ENCODE data around the gene TEX10.
"Not testable (repeated sequence)": the region's sequence is repeated elsewhere in the genome, so short reads cannot be mapped to it uniquely, and the experiment has no call there.

The TEX10 gene

DNA sequence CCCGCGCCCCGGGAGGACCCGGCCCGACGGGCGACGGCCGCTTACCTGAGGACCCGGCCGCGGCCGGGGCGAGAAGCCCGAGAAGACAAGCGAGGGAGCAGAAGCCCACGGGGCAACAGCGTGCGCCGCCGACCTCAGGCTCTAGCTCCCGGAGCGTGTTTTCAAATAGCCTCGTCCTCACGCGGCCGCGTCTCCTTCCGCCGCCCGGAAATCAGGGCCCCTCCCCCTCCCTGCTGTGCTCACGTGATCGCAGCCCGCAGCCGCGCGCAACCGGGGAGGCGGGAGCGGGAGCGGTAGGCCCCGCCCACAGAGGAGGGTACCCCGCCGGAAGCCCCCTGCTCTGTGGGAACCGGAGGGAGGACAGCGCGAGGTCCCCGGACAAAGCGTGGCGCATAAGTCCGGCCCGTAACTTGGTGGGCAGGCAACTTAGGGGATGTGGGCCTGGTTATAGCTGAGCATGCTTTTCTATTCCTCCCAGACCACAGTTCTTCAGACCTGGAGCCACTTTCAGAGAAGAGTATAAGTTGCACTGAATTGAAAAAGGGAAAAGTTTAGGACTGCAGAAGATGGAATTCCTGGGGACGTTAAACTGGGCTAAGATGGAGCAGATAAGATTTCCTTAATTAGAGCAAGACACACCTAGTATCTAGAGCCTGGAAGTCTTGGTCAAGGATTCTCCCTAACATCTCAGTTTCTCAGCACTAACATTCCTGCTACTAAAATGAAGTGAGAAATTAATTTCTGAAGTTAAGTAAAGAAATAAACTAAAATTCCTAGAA lies at the start of gene TEX10:
TSS of gene TEX10 (minus strand) at position 216 of the 779 bp plus-strand sequence. CDS start 3,579 bp downstream, outside the sequence.
- peak; percentile 57 for DNase-seq (ENCODE audit: low read depth, low spot score)

DNA sequence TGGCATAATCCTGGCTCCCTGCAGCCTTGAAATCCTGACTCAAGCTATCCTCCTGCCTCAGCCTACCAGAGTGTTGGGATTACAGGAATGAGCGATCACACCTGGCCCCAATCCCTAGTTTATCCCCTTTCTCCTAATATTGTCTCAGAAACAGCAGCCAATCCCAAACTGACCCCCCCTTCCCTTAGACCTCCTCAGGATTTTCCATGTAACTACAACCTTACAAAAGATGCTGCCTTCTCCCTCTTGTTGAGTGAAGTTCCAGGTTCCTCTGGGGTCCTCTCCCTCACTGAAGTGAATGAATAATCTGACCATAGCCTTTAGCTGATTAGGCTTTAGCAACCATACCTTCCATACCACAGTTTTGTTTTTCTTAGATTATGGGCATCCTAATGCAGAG lies 48.3 kb upstream of the TEX10 start:
- no peak for DNase-seq (ENCODE audit: low read depth, low spot score)

DNA sequence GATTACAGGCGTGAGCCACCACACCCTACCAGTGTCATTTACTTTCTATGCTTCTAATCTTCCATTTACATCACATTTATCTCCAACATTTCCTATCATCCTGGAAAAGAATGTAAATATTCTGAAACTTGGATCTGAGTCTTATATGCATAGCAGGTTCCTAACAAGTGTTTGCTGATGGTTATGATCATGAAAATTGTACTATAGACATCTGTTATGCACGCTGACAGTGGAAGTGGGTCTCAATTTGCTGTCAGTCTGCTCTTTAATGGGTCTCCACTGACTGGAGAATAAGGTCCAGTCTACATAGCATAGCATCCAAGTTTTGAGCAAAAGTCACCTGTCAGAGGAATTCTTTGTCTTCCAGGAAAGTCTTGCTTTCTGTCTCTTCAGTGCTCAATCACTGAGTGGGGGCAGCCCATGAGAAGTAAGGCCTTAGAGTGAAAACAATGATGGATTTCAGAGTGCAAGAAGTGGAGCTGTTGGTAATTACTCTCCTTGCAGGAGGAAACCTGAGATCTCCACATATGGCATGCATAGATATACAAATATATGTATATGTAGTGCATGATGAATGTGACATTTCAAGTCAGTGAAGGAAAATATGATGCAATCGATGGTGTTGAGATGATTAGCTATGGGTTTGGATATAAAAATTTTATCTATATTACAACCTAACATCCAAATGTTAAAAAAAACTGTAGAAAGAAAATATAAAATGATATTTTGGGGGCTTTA lies 45.0 kb upstream of the TEX10 start:
- no peak for DNase-seq (ENCODE audit: low read depth, low spot score)

DNA sequence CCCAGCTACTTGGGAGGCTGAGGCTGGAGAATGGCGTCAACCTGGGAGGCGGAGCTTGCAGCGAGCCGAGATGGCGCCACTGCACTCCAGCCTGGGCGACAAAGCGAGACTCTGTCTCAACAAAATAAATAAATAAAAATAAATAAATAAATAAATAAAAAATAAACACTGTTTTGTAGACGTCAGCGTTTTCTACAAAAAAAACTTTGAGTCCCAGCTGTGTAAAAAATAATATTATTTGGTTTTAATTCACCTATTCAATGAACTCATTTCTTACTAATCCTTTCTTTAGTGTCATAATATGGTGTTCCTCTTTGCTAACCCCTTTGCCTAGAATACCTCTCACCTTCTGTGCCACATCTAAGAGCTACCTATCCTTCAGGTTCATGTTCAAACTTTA lies 44.0 kb upstream of the TEX10 start:
- DNase-seq (ENCODE audit: low read depth, low spot score) = no peak

DNA sequence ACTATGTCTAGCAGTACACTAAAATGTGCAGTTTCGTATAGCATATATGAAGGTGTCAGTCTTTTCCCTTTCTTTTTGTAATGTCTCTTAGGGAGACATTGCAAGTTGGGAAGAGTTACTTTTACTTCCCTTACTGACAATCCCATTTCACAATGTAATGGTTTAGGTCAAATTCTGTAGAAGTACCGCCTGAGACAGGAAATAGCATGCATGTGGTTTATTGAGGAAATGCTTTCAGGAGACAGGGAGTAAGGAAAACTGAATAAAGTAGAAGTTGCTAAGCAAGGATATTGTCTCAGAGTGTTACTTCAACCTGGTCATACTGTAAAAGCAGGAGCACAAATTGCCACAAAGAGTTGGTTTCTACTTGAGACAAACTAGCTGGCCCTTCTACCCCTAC lies 42.1 kb upstream of the TEX10 start:
- DNase-seq (ENCODE audit: low read depth, low spot score) = no peak

DNA sequence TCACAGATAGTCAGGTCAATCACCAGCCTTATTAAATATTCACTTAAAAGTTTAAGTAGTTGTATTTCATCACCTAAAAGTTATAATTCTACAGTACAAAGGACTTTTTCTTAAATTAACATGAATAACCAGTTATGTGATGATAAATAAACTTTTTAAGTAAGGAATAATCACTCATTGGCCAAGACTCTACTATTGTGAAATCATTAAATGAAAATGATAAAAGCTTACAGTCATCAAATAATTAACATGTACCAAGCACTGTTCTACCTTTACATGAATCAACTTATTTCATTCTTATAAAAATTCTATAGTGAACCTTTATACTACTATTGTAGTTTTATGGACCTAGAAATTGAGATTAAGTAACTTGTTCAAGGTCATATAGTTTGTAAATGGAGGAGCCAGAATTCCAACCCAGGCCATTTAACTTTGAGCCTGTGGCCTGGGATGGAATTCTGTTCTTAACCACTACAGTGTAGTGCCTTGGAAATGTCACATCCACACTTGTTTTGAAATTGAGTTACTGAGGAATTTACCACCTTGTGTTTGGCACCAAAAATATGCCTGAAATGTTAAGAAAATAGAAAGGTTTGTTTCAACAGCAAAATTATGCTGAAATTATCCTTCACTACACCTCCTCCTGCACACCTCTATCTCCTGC lies 41.4 kb upstream of the TEX10 start:
- DNase-seq (ENCODE audit: low read depth, low spot score) = no peak

DNA sequence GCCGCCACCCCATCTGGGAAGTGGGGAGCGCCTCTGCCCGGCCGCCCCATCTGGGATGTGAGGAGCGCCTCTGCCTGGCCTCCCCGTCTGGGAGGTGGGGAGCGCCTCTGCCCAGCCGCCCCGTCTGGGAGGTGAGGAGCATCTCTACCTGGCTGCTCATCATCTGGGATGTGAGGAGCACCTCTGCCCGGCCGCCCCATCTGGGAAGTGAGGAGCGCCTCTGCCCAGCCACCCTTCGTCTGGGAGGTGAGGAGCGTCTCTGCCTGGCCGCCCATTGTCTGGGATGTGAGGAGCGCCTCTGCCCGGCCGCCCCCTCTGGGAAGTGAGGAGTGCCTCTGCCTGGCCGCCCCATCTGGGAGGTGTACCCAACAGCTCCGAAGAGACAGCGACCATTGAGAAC lies 40.2 kb upstream of the TEX10 start:
- DNase-seq (ENCODE audit: low read depth, low spot score) = not testable (repeated sequence)

DNA sequence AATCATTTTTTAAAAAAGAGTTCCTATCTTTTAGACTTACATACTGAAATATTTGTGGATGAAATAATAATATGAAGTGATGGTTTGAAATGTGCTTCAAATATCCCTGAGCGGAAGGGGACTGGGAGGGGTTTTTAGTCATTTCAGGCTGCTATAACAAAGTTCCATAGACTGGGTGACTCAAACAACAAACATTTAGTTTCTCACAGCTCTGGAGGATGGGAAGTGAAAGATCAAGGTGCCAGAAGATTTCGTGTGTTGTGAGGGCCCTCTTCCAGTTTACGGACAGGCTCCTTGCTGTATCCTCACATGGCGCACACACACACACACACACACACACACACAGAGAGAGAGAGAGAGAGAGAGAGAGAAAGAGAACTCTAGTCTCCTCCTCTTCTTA lies 27.1 kb upstream of the TEX10 start:
- no peak for DNase-seq (ENCODE audit: low read depth, low spot score)

DNA sequence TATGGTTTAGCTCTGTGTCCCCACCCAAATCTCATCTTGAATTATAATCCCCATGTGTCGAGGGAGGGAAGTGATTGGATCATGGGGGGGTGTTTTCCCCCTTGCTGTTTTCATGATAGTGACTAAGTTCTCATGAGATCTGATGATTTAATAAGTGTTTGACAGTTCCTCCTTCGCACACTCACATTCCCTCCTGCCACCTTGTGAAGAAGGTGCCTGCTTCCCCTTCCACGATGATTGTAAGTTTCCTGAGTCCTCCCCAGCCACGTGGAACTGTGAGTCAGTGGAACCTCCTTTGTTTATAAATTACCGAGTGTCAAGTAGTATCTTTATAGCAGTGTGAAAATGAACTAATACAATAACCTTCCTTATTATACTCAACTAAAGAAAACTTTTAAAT lies 24.3 kb upstream of the TEX10 start:
- DNase-seq (ENCODE audit: low read depth, low spot score) = no peak

DNA sequence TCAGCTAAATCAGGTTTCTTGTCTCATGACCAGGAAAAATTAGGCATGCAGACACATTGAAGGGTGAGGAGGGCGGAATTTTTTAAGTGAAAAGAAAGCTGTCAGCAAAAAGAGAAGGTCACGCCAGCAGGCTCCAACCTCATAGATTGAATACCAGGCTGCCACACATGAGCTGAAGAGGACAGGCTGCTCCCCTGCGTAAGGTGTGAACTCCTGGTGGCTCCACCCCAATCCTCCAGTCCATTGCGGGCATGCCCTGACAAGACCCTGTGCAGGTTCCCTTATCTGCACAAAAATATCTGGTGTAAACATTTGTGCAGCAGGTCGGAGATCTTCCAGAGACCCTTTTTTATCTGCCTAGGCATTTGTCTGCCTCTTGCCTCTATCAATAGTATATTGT lies 22.9 kb upstream of the TEX10 start:
- DNase-seq (ENCODE audit: low read depth, low spot score) = no peak

DNA sequence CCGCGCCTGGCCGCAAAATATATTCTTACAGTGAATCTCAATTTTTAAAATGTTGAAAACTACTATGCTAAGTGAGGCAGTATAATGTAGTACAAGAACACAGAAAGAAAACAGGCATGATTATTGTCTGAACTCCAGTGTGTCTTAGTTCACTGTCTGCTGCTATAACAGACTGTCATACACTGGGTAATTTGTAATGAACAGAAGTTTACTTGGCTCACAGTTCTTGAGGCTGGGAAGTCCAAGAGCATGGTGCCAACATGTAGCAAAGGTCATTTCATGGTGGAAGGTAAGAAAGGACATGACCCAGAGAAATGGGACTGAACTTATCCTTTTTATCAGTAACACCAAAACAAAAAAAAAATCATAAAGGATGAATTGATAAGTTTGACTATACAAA lies 19.9 kb upstream of the TEX10 start:
- no peak for DNase-seq (ENCODE audit: low read depth, low spot score)

DNA sequence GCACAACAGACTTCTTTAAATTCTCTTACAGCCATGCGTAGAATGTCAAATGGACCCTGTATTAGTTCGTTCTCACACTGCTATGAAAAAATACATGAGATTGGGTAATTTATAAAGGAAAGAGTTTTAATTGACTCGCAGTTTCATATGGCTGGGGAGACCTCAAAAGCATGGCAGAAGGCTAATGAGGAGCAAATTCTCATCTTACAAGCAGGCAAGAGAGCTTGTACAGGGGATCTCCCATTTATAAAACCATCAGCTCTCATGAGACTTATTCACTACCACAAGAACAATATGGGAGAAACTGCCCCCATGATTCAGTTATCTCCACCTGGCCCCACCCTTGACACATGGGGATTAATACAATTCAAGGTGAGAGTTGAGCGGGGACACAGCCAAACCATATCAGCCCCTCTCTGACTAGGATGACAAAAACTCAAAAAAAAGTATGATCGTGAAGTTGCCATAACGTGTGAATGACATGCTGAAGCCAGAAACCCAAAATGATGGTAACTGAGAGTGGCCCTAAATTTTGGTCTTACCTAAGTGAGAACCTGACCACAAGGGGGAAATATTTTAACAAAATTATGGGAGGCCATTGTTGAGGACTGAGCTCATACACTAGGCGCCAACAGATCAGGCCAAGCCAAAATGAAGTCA lies 17.5 kb upstream of the TEX10 start:
- no peak for DNase-seq (ENCODE audit: low read depth, low spot score)

DNA sequence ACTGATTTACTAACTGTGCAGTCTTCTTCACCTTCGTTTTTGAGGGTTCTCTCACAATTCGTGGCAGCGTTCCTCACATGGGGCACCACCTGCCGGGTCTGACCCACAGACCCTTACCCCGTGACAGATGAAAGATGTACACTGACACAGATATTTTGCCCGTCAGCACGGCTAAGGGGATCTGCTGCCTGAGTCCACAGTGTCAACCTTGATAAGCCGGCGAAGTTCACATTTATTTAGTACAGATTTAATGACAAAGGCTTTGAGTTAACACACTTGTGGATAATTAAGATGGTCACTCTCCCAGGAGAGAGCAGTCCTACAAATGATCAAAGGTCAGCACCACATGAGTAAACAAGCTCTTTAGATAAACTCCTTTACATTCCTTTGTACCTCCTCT lies 15.9 kb upstream of the TEX10 start:
- no peak for DNase-seq (ENCODE audit: low read depth, low spot score)

DNA sequence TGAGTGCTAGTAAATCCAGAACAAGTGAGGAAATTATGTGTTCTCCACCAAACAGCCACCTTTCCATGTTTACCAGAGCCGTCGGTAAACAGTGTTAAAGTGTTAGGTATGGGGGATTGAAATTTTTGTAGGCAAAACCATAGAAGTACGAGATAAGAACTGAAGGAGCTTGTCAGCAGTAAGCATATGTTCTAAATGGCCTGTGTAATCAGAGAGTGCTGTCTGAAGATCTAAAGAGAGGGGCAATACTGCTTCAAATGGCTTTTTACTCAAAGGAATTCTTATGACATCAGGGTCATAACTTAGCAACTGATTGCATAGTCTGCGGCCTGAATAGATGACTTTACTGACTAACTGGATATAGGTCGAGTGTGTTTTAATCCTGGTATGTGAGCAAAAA lies 13.4 kb upstream of the TEX10 start:
- no peak for DNase-seq (ENCODE audit: low read depth, low spot score)

DNA sequence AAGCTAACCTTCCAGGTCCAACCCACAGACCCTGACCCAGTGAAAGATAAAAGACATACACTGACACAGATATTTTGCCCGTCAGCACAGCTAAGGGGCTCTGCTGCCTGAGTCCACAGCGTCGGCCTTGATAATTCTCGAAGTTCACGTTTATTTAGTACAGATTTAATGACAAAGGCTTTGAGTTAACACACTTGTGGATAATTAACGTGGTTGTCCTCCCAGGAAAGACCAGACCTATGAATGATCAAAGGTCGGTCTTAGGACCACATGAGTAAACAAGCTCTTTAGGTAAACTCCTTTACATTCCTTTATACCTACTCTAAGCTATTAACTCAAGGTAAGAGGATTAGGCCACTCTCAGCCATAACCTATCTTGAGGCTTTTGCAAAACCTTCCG lies 11.3 kb upstream of the TEX10 start:
- no peak for DNase-seq (ENCODE audit: low read depth, low spot score)

DNA sequence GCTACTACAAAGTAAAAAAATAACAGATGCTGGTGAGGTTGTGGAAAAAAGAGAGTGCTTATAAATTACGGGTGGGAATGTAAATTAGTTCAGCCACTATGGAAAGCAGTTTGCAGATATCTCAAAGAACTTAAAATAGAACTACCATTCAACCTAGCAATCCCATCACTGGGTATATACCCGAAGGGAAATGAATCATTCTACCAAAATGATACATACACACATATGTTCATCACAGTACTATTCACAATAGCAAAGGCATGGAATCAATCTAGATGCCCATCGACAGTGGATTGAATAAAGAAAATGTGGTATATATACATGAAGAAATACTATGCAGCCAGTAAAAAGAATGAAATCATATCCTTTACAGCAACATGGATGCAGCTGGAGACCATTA lies 6.3 kb upstream of the TEX10 start:
- DNase-seq (ENCODE audit: low read depth, low spot score) = no peak

DNA sequence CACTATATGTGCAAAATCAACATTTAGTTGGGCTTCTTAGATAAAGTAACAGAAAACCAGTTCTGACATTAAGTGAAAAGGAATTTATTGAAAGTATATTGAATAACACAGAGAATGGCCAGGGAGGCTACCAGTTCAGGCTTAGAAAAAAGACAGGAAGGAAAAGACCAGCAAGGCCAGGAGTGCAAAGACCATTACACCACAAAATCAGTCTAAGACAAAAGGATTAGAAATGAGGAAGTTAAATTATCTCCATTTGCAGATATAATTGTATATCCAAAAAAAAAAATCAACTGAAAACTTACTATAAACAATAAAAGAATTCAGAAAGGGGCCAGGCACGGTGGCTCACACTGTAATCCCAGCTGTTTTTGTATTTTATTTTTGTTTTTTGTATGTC lies 4.8 kb upstream of the TEX10 start:
- DNase-seq (ENCODE audit: low read depth, low spot score) = no peak

DNA sequence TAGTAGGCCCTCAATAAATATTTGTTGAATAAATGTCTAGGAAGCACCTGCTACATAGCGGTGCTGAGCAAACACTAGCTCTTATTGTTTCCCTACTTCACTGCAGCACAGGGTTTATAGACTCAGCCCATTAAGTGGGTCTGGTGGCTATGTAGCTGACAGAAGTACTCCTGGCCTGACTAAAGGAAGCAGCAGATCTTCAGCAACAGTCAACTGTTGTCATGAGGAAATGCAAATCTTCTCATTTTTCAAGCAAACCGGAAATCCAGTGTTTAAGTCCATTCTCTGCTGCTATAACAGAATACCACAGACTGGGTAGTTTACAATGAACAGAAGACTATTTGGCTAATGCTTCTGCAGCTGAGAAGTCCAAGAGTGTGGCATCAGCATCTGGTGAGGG lies 2.8 kb upstream of the TEX10 start:
- no peak for DNase-seq (ENCODE audit: low read depth, low spot score)

DNA sequence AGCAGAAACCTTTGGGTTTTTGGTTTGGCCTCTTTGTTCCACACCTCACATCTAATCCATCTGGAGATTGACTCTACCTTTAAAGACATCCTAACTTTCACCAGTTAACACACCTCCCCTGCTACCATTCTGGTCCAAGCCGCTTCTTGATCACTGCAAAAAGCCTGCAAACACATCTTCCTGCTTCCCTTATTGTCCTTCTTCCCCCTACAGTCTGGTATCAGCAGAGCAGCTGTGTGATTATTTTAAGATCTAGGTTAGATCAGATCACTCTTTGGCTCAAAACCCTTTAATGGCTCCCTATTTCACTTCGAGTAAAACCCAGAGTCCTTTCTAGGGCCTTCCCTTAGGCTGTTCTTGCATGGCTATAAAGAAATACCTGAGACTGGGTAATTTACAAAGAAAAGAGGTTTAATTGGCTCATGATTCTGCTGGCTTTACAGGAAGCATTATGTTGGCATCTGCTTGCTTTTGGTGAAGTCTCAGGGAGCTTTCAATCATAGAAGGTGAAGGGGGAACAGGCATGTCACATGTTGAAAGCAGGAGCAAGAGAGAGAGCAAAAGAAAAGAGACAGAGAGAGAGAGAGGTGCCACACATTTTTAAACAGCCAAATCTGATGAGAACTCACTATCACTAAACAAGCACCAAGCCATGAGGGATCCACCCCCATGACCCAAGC lies 1.5 kb upstream of the TEX10 start:
- no peak for DNase-seq (ENCODE audit: low read depth, low spot score)

DNA sequence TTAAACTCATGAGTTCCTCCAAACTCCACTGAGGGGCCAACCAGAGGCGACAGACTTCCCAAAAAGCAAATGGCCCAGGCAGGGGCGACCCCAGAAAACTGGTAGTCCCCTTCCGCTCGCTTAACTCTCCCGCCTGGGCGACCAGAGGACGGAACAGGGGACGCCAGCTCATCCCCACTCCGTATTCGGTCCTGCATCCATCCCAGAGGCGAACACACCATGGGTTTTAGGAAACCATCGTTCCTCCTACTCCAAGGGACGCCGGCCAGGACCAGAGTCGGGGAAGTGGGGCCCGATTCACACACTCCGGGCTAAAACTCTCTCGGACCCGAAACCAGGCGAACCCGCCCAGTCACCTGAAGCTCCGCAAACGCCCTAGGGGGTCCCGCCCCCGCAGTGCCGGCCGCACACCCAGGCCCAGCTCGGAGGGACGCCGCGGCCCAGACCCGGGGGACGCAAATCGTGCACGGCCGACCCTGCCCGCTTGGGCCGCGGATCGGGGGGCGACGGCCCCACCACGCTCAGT lies 478 bp downstream of the TEX10 start:
- no peak for DNase-seq (ENCODE audit: low read depth, low spot score)

DNA sequence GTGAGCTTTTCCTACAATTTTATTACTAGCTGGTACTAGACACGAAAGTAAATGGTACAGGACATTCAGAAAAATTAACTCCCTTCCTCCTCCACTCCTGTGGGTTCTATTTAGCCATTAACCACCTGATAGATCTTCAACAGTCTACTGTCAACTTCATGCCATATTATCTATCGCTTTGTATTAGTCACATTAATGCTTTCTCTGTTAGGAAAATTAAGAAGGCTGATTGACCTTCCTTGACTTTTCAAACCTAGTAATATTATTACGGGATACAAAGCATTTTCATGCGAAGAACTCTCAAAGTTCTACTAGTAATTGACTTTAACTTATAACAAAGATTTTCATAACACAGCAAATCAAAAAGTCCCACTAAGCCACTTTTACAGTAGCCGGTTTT lies 1.2 kb downstream of the TEX10 start:
- DNase-seq (ENCODE audit: low read depth, low spot score) = no peak

Measured in smooth muscle cell of the brain vasculature (primary cell).